ENCODE data around the gene HOXA4.

The HOXA4 gene

DNA sequence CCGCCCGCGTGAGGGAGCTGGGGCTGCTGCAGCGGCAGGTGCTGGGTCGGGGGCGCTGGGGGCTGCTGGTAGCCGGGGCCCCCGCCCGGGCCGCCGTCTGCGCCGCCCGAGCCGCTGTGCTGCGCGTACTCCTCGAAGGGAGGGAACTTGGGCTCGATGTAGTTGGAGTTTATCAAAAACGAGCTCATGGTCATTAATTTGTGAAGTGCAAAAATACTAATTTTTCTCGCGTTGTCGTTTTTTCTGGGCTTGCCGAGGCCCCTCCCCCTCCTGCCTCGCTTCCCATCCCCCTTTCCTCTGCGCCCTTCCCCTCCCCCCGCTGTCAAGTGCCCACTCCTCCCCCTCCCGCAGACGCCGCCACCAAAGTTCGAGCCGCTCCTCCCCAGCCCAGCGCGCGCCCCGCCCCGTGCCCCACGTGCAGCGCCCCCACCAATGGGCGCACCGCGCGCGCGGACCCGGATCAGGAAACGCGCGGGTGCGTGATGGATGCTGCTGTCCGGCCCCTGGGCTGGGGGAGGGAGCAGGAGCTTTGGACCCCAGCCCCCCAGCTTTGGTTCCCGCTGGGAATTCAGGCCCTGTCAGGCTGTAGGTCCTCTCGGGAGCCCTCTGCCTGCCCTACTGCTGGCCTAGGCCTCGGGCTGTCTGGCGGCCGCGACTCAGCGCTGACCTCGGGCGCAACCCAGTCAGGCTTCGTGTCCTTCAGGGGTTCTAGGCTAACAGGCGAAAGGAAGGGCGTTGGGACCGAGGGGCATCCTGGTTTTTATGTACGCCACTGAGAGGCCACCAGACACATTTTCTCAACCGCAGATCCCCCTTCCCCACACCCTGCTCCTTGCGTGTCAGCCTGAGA, at the start of gene HOXA4:
TSS of gene HOXA4 (minus strand) at position 218 of the 850 bp plus-strand sequence. CDS start at position 194, 24 bp downstream.
- no peak for DNase-seq

DNA sequence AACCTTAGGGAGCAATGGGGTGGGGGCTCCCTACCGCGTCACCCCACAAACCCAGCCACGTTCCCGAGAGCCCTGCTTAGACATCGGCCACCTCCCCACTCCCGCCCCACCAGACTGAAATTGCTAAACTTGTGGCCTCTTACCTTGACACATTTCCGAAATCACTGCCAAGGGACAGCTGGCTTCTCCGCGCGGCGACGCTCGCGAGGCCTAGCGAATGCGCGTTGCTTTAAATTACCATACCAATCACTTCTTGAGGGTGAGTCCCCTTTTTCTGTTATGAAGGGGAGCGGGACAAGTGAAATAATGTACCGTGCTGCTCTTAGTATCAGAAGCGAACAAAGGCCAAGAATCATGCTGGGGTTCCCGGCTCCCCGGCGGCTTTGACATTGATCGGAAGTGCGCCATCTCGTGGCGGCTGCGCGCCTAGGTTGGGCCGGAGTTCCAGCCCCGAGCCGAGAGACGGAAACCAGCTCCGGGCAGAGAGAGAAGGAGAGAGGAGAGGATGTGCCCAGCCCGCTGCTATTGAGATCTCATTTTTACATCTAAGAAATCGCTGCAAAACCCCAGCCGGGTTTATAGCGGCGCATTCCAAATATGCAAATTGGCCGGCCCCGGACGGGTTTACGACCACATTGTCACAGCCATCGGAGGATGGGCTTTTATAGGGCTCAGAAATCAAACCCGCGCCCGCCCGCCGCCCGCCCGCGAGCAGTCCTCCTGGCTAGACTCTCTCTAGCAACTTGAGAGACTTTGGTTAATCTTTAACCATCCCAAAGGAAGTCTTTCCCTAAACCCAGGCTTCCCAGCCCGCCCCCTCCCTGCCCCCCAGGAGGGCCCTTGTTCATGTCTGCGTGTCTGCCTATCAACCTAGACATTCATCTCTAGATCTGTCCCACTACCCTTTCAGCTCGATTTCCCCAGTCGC, 49.2 kb upstream of the HOXA4 start:
- DNase-seq, result no peak

DNA sequence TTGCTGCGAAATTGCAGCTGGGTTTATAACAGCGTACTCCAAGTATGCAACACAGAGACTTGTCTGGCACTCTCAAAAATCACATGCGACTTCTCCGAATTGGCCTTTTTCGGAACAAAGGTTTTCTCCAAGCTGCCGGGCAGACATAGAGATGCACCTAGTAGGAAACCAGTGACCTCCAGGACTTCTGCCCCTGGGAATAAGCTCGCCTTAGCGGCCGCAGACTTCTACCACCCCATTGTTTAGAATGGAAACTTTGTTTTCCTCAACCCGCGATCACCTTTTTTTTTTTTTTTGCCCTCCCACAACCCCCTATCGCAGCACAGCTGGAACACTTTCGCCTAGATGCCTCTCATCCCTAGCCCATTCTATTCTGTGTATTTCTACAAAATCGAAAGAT, 48.5 kb upstream of the HOXA4 start:
- DNase-seq, result no peak

DNA sequence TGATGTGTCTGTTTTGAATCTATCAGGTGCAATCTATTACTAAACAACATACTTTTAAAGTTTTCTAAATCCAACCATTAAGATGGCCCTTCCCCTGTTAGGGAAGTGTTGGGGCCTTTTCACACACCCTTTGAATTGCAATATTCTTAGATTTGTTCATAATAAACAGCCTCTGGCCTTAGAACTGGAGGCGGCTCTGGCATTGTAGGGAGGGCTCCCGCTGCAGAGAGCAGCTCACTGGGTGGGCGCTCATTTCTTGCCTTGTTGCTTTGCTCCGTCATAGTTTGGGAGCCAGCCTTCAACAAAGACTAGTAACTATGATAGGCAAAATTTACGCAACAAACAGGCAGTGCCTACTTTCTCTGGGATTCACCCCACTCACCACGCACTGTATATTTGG, 47.8 kb upstream of the HOXA4 start:
- DNase-seq, result no peak

DNA sequence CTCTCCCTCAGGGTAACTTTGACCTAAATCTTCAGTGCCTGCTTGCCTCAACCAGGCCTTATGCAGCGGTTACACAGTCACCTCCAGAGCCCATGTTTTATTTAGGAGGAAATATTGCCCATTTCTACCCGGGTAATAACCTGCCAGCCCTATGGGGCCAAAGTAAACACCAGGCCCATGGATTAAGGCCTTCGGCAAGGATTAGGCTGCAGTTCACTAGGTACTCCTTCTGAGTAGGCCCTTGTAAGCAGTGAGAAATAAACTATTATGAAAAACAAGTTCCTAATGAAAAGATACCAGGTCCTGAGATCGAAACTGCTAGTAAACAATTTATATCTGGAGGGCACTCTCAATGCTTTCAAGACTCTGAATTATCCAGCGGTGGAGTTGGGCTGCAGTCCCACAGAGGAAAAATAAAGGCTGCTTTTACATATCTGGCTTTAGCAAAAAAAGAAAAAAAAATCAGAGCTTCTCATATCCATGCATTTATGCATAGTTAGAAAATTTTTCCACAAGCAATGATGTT, 47.3 kb upstream of the HOXA4 start:
- DNase-seq, result no peak

DNA sequence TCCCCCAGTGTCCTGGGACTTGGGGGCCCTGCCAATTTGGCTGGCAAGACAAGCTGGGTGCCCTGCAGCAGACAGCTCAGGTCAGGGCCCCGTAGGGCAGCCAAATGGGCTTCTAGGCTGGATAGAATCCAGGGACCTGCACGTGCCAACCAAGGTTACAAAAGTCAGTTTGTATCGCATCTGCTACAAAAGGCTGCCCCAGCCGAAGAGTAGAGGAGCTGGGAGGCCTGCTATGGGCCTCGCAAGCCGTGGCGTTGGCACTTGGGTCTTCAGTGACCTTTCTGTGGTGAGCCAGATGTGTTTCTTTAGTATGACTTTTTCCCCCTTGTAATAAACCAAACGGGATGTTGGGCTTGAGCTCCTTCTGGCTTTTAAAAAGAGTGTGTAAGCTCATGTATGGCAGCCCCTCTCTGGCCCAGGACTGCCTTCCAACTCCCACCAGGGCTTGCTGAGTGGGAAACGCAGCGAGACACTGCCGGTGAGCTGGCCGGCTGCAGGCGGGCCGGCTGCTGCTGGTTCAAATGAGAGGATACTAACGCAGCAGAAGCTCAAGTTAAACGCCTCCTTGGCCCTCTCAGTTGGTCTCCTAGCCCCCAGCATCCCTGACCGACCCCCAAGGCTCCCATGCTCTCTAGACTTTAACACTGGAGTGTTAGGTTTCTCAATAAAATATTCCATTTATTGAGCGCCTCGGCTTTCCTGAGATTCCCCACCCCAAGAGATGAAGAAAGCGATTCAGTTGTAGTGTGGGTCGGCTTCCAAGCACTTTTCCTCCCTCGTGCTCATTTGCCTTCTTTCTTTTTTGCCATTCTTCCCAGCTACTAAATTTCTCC, 46.6 kb upstream of the HOXA4 start:
- no peak for DNase-seq

DNA sequence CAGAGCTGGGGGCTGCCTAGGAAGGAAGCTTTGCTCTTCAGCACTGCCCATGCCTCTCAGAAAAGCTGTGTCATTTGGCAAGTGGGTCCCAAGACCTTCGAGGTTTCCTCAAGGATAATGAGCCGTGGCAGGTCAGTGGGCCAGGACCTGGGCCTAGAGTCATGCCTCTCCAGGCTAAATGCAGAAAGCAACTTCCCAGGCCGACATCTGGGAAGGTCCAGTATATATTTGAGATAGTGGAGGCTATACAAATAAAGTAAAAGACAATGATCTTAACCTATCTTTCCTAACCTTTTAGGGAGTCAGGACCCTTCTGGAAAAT, 45.9 kb upstream of the HOXA4 start:
- DNase-seq, result no peak

DNA sequence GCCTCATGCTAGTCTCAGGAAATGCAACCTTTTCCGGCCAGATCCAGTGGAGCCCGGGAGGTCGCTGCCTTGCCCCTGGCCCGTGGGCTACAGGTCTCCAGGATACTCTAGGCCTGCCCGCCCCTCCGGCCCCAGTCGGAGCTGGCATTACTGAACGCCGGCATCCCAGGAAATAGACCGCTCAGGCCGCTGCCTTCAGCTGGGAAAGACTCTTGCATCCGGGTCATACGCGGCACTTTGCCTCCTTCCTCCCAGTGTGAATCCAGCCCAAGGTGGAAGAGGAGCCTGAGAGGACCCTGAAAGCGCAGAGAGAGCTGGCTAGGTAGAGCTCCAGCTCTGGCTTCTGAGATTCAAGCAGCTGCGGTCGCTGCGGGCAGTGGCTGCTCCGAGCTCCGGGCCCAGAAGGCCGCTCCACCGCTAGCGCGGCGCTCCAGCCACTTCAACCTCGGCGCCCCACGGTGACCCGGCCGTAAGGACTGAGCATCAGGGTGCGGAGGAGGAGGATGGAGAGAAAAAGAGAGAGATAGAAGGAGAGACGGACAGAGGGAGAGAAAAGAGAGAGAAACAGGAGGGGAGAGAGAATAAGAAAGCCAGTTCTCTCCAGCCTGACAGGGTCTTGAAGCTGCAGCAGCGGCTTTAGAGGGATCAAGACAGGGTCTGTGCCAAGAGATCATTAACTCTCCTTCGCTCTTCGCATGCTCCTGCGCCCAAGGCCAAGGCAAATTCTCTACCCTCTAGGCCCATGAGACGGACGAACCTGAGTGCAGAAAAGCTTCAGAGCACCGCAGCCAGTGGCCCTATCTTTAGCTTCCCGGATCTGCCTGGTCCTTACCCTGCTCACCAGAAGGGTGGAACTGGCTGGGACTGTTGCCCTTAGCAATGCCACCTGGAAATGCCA, 45.3 kb upstream of the HOXA4 start:
- DNase-seq, result no peak

DNA sequence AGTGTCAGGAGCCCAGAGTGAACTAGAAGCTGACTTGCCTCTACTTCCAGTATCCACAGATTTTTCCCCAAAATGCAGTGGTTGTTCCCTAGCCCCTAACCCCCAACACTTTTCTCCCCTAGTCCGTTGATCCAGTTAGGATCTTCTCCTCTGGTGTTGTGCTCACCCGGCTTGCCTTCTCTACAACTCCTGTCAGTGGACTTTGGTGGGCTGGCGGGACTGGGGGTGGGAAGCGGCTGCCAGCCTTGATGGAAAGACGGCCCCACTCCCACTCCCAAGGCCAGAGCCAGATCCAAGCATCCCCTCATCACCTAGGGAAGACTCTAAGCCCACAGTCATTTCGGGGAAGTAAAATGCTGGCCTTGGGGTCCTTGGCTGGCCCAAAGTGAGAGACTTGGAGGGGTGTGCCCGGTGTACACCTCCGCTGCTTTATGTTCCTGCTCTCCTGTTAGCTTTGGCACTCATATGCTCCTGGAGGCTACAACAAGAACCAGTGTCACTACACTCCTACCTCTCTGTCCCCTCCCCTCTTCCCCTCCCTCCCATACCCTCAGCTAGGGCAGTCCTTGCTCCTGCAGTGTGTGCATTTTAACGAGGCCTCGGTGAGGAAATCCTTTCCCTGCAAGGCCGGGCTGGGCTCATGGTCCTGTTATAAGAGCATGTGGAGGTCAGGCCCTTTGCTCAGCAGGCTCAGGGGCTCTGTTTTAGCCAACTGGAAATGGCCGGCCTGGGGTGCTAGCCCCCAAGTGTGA, 44.5 kb upstream of the HOXA4 start:
- DNase-seq, result no peak

DNA sequence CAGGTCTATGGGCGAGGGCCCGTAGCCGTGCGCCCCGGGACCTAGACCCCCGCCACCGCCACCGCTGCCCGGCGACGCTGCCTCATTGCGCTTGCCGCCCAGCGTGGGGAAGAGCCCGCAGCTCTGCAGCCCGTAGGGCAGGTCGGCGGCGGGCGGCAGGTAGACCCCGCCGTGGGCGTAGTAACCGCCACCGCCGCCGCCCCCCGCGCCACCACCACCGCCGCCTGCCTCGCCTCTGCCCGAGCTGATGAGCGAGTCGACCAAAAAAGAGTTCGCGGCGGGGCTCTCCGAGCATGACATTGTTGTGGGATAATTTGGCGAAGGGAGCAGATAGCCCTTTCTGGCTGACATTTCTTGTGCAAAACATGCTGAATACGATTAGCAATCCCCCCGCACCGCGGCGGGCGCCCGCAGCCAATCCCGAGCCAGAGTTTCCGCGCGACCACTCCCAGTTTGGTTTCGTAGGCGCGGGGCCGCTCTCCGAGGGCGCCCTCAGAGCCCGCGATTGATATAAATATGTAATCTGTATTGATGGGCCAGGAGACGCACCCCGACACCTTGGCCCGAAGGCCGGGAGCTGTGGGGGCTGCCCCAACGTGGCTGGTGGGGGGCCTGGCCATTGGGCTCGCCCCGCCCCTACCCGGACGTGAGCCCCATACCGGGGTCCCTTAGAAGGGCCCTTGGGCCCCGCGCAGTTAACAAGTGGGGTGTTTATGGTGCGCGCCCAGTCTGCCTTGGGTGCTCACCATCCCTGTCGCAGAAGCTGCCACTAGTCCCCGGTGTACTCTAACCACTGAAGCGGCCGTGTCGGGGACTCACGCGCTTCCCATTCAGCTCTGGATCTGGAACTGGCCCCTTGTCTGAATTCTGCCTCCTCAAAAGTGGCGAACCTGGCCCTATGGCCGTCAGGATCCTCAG, 43.7 kb upstream of the HOXA4 start, which contains the start of gene HOXA10:
TSS of gene HOXA10 (minus strand) at position 365 of the 918 bp plus-strand sequence. CDS start at position 351, 14 bp downstream.
- DNase-seq, result no peak

DNA sequence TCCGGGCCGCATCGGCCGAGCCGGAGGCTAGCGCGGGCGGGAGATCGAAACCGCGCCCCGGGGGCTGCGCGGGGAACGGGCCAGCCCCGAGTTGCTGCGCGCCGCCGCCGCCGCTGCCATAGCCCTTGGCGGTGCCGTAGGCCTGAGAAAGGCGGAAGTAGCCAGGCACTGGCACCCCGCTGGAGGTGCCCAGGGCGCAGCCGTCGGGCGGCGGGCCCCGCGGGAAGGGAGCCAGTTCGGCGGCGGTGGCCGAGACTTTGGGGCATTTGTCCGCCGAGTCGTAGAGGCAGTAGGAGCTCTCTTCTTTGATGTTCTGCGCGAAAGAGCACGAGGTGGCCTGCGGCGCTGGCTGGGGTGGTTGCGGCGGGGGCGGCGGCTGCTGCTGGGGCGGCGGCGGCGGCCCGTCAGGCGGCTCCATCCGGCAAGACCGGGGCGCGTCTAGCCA, 43.0 kb upstream of the HOXA4 start:
- no peak for DNase-seq

DNA sequence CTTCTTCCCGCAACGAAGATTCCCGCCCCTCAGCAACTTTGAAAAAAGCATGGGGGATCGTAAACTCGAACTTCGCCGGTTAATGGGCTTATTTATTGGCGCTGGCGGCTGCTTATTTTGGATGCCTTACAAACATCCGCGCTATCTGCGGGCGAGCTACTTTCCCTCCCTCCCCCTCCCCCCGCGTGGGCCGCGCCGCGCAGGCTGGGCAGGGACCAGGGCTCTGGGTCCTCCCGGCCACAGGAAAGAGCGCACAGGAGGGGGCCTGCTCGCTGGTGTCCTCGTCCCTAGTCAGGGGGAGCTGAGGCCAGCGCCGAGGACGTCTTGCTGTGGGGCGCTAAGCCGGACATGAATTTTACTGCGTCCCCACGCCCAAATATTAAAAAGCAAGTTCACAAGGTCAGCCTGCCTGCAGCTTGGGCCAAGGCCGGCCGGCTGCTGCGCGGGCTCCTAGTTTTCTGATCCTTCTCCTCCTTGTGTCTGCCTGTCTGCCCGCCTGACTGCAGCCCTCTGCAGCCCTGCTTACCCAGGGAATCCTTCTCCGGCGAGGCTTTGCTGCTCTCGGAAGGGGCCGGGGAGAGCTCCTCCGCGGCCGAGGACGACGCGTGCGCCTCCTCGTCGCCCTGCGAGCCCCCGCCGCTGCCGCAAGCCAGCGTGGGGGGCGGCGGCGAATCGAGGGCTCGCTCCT, 42.4 kb upstream of the HOXA4 start:
- no peak for DNase-seq

DNA sequence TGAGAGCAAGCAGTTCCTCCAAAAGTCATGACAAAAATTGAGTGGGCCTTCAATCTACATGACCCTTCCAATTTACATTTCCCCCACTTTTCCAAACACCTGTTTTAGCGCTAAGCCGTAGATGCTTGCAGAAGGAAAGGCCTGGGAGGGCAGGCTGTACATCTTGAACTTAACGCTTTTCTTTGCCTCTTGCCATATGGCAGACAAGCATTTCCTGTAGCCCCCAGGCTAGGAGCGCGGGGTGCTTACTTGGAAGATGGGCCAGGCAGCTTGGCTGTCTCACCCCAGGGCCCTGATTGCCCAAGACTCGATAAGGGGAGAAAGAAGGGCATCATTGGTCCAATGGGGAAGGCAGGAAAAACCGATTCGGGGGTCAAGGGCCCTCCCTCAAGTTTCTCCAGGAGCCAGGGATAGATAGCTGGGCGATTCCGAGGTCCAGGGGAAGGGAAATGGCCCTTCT, 41.8 kb upstream of the HOXA4 start:
- no peak for DNase-seq

DNA sequence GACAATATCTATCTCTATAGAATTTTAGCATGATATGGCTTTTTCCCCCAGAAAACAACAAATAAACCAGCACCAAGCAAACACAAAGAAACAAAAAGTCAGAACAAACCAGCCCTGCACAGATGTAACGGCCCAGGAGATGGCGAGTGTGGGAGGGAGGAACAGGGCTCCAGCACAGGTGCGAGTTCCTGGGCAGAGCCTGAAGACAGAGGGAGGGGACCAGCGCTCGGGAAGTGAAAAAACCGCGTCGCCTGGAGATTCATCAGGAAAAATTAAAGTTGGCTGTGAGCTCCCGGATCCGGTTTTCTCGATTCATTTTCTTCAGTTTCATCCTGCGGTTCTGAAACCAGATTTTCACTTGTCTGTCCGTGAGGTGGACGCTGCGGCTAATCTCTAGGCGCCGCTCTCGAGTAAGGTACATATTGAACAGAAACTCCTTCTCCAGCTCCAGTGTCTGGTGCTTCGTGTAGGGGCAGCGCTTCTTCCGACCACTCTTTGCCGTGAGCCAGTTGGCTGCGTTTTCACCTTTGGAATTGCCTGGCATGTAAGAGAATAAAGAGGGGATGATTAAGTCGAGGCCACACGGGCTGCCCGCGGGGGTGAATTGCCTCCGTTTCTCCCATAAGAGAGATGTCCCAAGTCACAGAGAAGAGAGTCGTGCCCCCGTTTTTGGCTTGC, 41.2 kb upstream of the HOXA4 start:
- no peak for DNase-seq

DNA sequence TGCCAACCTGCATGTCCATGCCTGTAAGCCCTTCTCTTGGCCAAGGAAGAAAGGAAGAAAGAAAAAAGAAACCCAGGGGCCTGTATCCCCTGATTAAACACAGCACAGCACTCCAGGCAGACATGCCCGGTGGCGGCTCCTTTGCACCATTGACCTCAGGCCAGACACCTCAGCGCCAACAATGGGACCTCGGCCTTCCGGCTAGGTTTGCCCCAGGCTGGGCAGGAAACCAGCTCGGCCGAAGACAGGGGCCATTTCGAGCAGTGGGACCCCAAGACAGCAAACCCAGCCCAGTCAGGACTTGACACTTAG, 40.7 kb upstream of the HOXA4 start:
- no peak for DNase-seq

DNA sequence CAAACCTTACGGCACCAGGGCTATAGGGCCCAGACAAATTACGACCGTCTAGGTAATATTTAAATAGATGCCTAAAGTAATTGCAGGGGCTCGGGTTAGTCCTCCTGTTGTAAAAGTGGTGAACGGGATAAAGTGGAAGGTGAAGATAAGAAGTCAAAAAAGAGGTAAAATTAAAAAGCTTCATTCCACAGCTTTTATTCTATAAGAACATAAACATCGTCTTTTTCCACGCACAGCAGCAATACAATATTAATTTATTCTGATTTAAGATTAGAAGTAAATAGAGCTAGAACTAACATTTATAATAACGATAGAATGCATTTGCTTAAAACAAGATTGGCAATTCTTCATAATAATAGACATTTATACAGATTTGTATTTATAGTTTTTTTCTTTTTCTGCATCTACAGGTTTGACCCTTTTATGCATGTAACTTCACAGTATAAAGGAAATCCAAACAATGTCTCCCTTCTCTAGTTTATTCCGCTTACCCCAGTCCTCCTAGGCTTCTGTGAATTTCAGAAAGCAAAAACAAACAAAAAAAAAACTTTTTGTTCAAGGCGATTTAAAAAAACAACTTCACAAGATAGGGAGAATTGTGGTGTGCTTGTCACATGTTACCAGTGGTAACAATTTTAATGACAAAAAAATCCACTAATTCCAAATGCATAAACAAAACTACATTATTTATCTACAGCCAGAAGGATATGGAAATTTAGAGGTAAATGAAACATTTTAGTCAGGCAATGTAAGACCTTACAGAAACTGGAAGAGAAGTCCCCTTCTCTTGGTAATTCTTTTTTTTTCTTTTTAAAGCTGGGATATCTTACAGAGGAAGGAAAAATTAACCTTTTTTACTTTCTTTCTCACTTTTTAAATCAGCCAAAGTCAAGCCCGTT, 40.1 kb upstream of the HOXA4 start:
- no peak for DNase-seq

DNA sequence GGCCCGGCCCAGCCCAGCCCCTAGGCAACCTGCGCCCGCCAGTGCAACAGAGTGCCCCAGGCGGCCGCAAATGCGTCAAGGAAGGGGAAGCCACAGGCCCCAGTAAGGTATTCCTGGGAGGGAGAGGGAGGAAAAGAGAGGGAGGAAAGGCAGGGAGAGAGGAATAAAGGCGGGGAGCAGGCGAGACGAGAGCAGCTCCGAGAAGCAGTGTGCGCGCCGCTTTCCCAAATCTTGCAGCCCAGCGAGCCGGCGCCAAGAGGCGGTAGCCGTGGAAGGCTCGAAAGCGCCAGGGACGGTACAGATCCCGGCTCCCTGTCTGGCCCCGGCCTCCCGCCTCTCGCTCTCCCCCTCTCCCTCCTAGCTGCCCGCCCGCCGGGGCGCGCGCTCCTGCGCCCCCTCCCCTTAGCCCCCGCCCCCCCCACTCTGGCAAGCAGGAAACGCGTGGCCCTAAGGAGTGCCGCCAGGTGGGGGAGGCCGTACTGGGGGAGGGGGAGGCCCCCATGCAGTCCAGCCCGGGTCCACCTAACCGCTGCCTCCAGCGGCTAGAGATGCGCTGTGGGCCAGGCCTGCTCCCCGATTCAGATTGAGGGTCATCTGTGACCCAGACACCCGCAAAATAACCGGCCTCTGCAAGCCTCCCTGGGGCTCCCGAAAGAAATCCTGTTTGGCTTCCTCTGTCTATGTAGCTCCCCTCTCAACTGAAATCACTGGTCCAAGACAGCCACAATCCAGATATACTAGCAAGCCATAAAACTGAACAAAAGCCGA, 39.3 kb upstream of the HOXA4 start:
- DNase-seq, result no peak
